ENCODE results near the gene GCFC2.
A peak's percentile ranks its signal among the peaks of the same experiment; 100 is the strongest.

Gene GCFC2

GRCh38 chr2:75621228-75621627 is 89.5 kb downstream of the GCFC2 start:
- DNase-seq (ENCODE audit: low spot score), result no peak
- peak overlapping the region; percentile 56 for H2AFZ ChIP-seq (ENCODE audit: low read length)
- H3K79me1 ChIP-seq (ENCODE audit: low read depth, low read length), result no peaks in the 10 kb centered on the region
- no peak overlapping the region for H2BK120ac ChIP-seq (ENCODE audit: low read depth, low read length)
- H3K9ac ChIP-seq (ENCODE audit: low read depth, low read length, poor library complexity), result no peak overlapping the region
- H3K4me2 ChIP-seq (ENCODE audit: insufficient read depth, low read length, poor library complexity, severe bottlenecking), result no peak overlapping the region
- H2AK5ac ChIP-seq (ENCODE audit: low read depth, low read length), result no peak overlapping the region
- no peak overlapping the region for H3K18ac ChIP-seq (ENCODE audit: low read length)
- WGBS, 2 donors (ENCODE audit: extremely low coverage in 2 of 2, insufficient read length in 2 of 2, insufficient replicate concordance in 1 of 2), result no CpG with 5 or more reads among the region's 4 CpGs
- no peaks in the 10 kb centered on the region for H3K4me1 ChIP-seq (ENCODE audit: control insufficient read depth in 2 of 2, insufficient read depth in 1 of 2, low read depth in 1 of 2, low read length in 2 of 2)
- H2BK12ac ChIP-seq (ENCODE audit: low read length), result no peak overlapping the region
- no peaks in the 10 kb centered on the region for H3K27me3 ChIP-seq (ENCODE audit: control insufficient read depth in 3 of 3, insufficient read depth in 3 of 3, low read depth in 1 of 3, low read length in 3 of 3)
- H2BK15ac ChIP-seq (ENCODE audit: low read length), result no peak overlapping the region
- H3K27ac ChIP-seq (replicated peaks; ENCODE audit: low read length), result no peak overlapping the region
- no peak overlapping the region for H3K23ac ChIP-seq (ENCODE audit: low read depth, low read length, poor library complexity)
- no peak overlapping the region for H2BK5ac ChIP-seq (ENCODE audit: low read length)
- no peak overlapping the region for H3K4ac ChIP-seq (ENCODE audit: low read length)
- H3K36me3 ChIP-seq (replicated peaks in 1 of 2; ENCODE audit: control insufficient read depth in 2 of 2, insufficient read depth in 2 of 2, low read length in 2 of 2), result no peaks in the 10 kb centered on the region
- H3K14ac ChIP-seq (ENCODE audit: low read length), result no peak overlapping the region
- peaks cover 0 to 3% of the 10 kb centered on the region in 2 donors for H3K9me3 ChIP-seq (replicated peaks in 1 of 2; ENCODE audit: control insufficient read depth in 2 of 2, insufficient read depth in 1 of 2, low read depth in 1 of 2, low read length in 2 of 2)
- no peak overlapping the region for H4K8ac ChIP-seq (ENCODE audit: low read depth, low read length)
- H3K4me3 ChIP-seq (ENCODE audit: low read length in 2 of 2), result no peak overlapping the region
- no peak overlapping the region for H4K91ac ChIP-seq (ENCODE audit: low read depth, low read length, poor library complexity)

GRCh38 chr2:75619956-75620740 is 90.6 kb downstream of the GCFC2 start:
- H3K14ac ChIP-seq (ENCODE audit: low read length), result no peak overlapping the region
- no peaks in the 10 kb centered on the region for H3K79me1 ChIP-seq (ENCODE audit: low read depth, low read length)
- H3K18ac ChIP-seq (ENCODE audit: low read length), result no peak overlapping the region
- H3K9ac ChIP-seq (ENCODE audit: low read depth, low read length, poor library complexity), result no peak overlapping the region
- no peak overlapping the region for H2BK15ac ChIP-seq (ENCODE audit: low read length)
- no peak overlapping the region for H2BK120ac ChIP-seq (ENCODE audit: low read depth, low read length)
- WGBS, 2 donors (ENCODE audit: extremely low coverage in 2 of 2, insufficient read length in 2 of 2, insufficient replicate concordance in 1 of 2), result no CpG with 5 or more reads among the region's 4 CpGs
- DNase-seq (ENCODE audit: low spot score), result no peak
- no peaks in the 10 kb centered on the region for H3K4me1 ChIP-seq (ENCODE audit: control insufficient read depth in 2 of 2, insufficient read depth in 1 of 2, low read depth in 1 of 2, low read length in 2 of 2)
- H3K36me3 ChIP-seq (replicated peaks in 1 of 2; ENCODE audit: control insufficient read depth in 2 of 2, insufficient read depth in 2 of 2, low read length in 2 of 2), result no peaks in the 10 kb centered on the region
- H3K9me3 ChIP-seq (replicated peaks in 1 of 2; ENCODE audit: control insufficient read depth in 2 of 2, insufficient read depth in 1 of 2, low read depth in 1 of 2, low read length in 2 of 2), result peaks cover 0 to 3% of the 10 kb centered on the region in 2 donors
- H4K91ac ChIP-seq (ENCODE audit: low read depth, low read length, poor library complexity), result no peak overlapping the region
- no peak overlapping the region for H2BK12ac ChIP-seq (ENCODE audit: low read length)
- no peak overlapping the region for H3K4me3 ChIP-seq (ENCODE audit: low read length in 2 of 2)
- H3K27ac ChIP-seq (replicated peaks; ENCODE audit: low read length), result no peak overlapping the region
- no peak overlapping the region for H3K23ac ChIP-seq (ENCODE audit: low read depth, low read length, poor library complexity)
- H2AFZ ChIP-seq (ENCODE audit: low read length), result no peak overlapping the region
- no peak overlapping the region for H2BK5ac ChIP-seq (ENCODE audit: low read length)
- H2AK5ac ChIP-seq (ENCODE audit: low read depth, low read length), result no peak overlapping the region
- H4K8ac ChIP-seq (ENCODE audit: low read depth, low read length), result no peak overlapping the region
- no peak overlapping the region for H3K4me2 ChIP-seq (ENCODE audit: insufficient read depth, low read length, poor library complexity, severe bottlenecking)
- H3K27me3 ChIP-seq (ENCODE audit: control insufficient read depth in 3 of 3, insufficient read depth in 3 of 3, low read depth in 1 of 3, low read length in 3 of 3), result no peaks in the 10 kb centered on the region
- no peak overlapping the region for H3K4ac ChIP-seq (ENCODE audit: low read length)

- H2BK15ac ChIP-seq (ENCODE audit: low read length), result no peak overlapping the region
- no CpG with 5 or more reads among the region's 3 CpGs for WGBS, 2 donors (ENCODE audit: extremely low coverage in 2 of 2, insufficient read length in 2 of 2, insufficient replicate concordance in 1 of 2)
These were observed 93.8 kb downstream of the GCFC2 start for GRCh38 chr2:75616933-75617332.

GRCh38 chr2:75616406-75616805 is 94.3 kb downstream of the GCFC2 start:
- H2BK15ac ChIP-seq (ENCODE audit: low read length), result no peak overlapping the region
- H3K36me3 ChIP-seq (replicated peaks in 1 of 2; ENCODE audit: control insufficient read depth in 2 of 2, insufficient read depth in 2 of 2, low read length in 2 of 2), result no peaks in the 10 kb centered on the region
- no peak overlapping the region for H2BK120ac ChIP-seq (ENCODE audit: low read depth, low read length)
- H3K27me3 ChIP-seq (ENCODE audit: control insufficient read depth in 3 of 3, insufficient read depth in 3 of 3, low read depth in 1 of 3, low read length in 3 of 3), result no peaks in the 10 kb centered on the region
- no peak overlapping the region for H2AFZ ChIP-seq (ENCODE audit: low read length)
- H3K23ac ChIP-seq (ENCODE audit: low read depth, low read length, poor library complexity), result no peak overlapping the region
- DNase-seq (ENCODE audit: low spot score), result no peak
- H3K9ac ChIP-seq (ENCODE audit: low read depth, low read length, poor library complexity), result no peak overlapping the region
- H3K9me3 ChIP-seq (replicated peaks in 1 of 2; ENCODE audit: control insufficient read depth in 2 of 2, insufficient read depth in 1 of 2, low read depth in 1 of 2, low read length in 2 of 2), result peaks cover 0 to 4% of the 10 kb centered on the region in 2 donors
- H4K8ac ChIP-seq (ENCODE audit: low read depth, low read length), result no peak overlapping the region
- no peak overlapping the region for H2AK5ac ChIP-seq (ENCODE audit: low read depth, low read length)
- H3K4me3 ChIP-seq (ENCODE audit: low read length in 2 of 2), result no peak overlapping the region
- H3K14ac ChIP-seq (ENCODE audit: low read length), result no peak overlapping the region
- no peak overlapping the region for H3K4me2 ChIP-seq (ENCODE audit: insufficient read depth, low read length, poor library complexity, severe bottlenecking)
- no peak overlapping the region for H2BK5ac ChIP-seq (ENCODE audit: low read length)
- peaks cover 5% of the 10 kb centered on the region in 2 donors for H3K4me1 ChIP-seq (ENCODE audit: control insufficient read depth in 2 of 2, insufficient read depth in 1 of 2, low read depth in 1 of 2, low read length in 2 of 2)
- no peak overlapping the region for H4K91ac ChIP-seq (ENCODE audit: low read depth, low read length, poor library complexity)
- no peak overlapping the region for H2BK12ac ChIP-seq (ENCODE audit: low read length)
- no peaks in the 10 kb centered on the region for H3K79me1 ChIP-seq (ENCODE audit: low read depth, low read length)
- no peak overlapping the region for H3K18ac ChIP-seq (ENCODE audit: low read length)
- H3K4ac ChIP-seq (ENCODE audit: low read length), result no peak overlapping the region
- no peak overlapping the region for H3K27ac ChIP-seq (replicated peaks; ENCODE audit: low read length)
- no CpG with 5 or more reads among the region's 4 CpGs for WGBS, 2 donors (ENCODE audit: extremely low coverage in 2 of 2, insufficient read length in 2 of 2, insufficient replicate concordance in 1 of 2)

More at GRCh38 chr2:75616933-75617332, 93.8 kb downstream of the GCFC2 start:
- H2BK12ac ChIP-seq (ENCODE audit: low read length), result no peak overlapping the region
- no peak overlapping the region for H3K4me2 ChIP-seq (ENCODE audit: insufficient read depth, low read length, poor library complexity, severe bottlenecking)
- H2AFZ ChIP-seq (ENCODE audit: low read length), result no peak overlapping the region
- H3K9me3 ChIP-seq (replicated peaks in 1 of 2; ENCODE audit: control insufficient read depth in 2 of 2, insufficient read depth in 1 of 2, low read depth in 1 of 2, low read length in 2 of 2), result peaks cover 0 to under 1% of the 10 kb centered on the region in 2 donors
- H2BK5ac ChIP-seq (ENCODE audit: low read length), result no peak overlapping the region
- no peaks in the 10 kb centered on the region for H3K27me3 ChIP-seq (ENCODE audit: control insufficient read depth in 3 of 3, insufficient read depth in 3 of 3, low read depth in 1 of 3, low read length in 3 of 3)
- no peaks in the 10 kb centered on the region for H3K36me3 ChIP-seq (replicated peaks in 1 of 2; ENCODE audit: control insufficient read depth in 2 of 2, insufficient read depth in 2 of 2, low read length in 2 of 2)
- H3K14ac ChIP-seq (ENCODE audit: low read length), result no peak overlapping the region
- no peak overlapping the region for H4K91ac ChIP-seq (ENCODE audit: low read depth, low read length, poor library complexity)
- H4K8ac ChIP-seq (ENCODE audit: low read depth, low read length), result no peak overlapping the region
- DNase-seq (ENCODE audit: low spot score), result no peak
- H2AK5ac ChIP-seq (ENCODE audit: low read depth, low read length), result no peak overlapping the region
- no peak overlapping the region for H3K27ac ChIP-seq (replicated peaks; ENCODE audit: low read length)
- peaks cover 5% of the 10 kb centered on the region in 2 donors for H3K4me1 ChIP-seq (ENCODE audit: control insufficient read depth in 2 of 2, insufficient read depth in 1 of 2, low read depth in 1 of 2, low read length in 2 of 2)
- H3K23ac ChIP-seq (ENCODE audit: low read depth, low read length, poor library complexity), result no peak overlapping the region
- no peak overlapping the region for H3K18ac ChIP-seq (ENCODE audit: low read length)
- H2BK120ac ChIP-seq (ENCODE audit: low read depth, low read length), result no peak overlapping the region
- H3K79me1 ChIP-seq (ENCODE audit: low read depth, low read length), result no peaks in the 10 kb centered on the region
- H3K4me3 ChIP-seq (ENCODE audit: low read length in 2 of 2), result no peak overlapping the region
- no peak overlapping the region for H3K4ac ChIP-seq (ENCODE audit: low read length)
- no peak overlapping the region for H3K9ac ChIP-seq (ENCODE audit: low read depth, low read length, poor library complexity)

Measured in neuronal stem cell (in vitro differentiated cells).